BJ (cell line): Measurements from ENCODE around the gene CCDC187. TPM values are rescaled to one million over a fixed set of nuclear protein-coding genes. Genes with fewer than 3 reads are reported as not detected.

Experiments
- CTCF ChIA-PET: fragments of 350-600 bp; formaldehyde crosslinking; extraction: SDS; loops from one replicate; lab custom pipeline; 2021; ENCODE audit warnings: antibody characterized with exemption, inconsistent platforms; lab: Yijun Ruan, JAX
- POLR2A ChIA-PET: fragments of 300-600 bp; sonication (Branson Sonifier 250); formaldehyde crosslinking; extraction: SDS; loops from one replicate; lab custom pipeline; 2021; ENCODE audit warnings: antibody characterized with exemption; lab: Charles Lee
- DNase-seq: peaks from one replicate; pipeline ENCODE4 v3.0.0-alpha.2; 2011; ENCODE audit warnings: low read depth
- H3K27me3 ChIP-seq: 2 replicates; pipeline ENCODE4 v1.6.0; 2011; ENCODE audit warnings: low read length; ENCODE audit not compliant: control insufficient read depth, insufficient read depth
- H3K36me3 ChIP-seq: 2 replicates; pipeline ENCODE4 v1.5.1; 2011; ENCODE audit warnings: low read length; ENCODE audit not compliant: control insufficient read depth, insufficient read depth
- H3K4me3 ChIP-seq: 2 replicates; pipeline ENCODE4 v1.5.1; 2011; ENCODE audit warnings: low read depth, mild to moderate bottlenecking, control low read depth, low read length
- CTCF ChIP-seq: IDR thresholded peaks from 2 replicates; pipeline ENCODE4 v1.5.1; 2011; ENCODE audit warnings: low read depth, mild to moderate bottlenecking, control low read depth, inconsistent platforms, low read length, moderate library complexity; ENCODE audit not compliant: insufficient read depth
- polyA plus RNA-seq: library from polyadenylated mRNA; depleted of rRNA; stranded (reverse); fragments of >200 nt; gene quantifications from 2 replicates; pipeline ENCODE4 v1.2.3, GENCODE V29; 2011

CCDC187 gene
- polyA plus RNA-seq, 1 experiment = not detected

- Histone ChIP-seq H3K4me3 (no peak overlapping the region), H3K27me3 (peaks cover 3% of the 10 kb centered on the region; the same call in 1 of the 2 replicates), H3K36me3 (no peaks in the 10 kb centered on the region)
- CTCF ChIA-PET = interaction anchor here (0.8 to 1.1 kb wide), 2 partner anchors 13 to 14 kb away, joined by 3 read pairs; no protein-coding TSS in a partner anchor
- no peak for TF ChIP-seq CTCF
- DNase-seq = no peak
- POLR2A ChIA-PET = no interaction called here
These were observed 3.8 kb downstream of the CCDC187 start for GRCh38 chr9:136300016-136300545.

- Histone ChIP-seq H3K36me3 (no peaks in the 10 kb centered on the region), H3K27me3 (peaks cover 3% of the 10 kb centered on the region; the same call in 1 of the 2 replicates), H3K4me3 (no peak overlapping the region)
- CTCF ChIA-PET = interaction anchor here (0.8 to 1.1 kb wide), 2 partner anchors 13 kb away, joined by 3 read pairs; no protein-coding TSS in a partner anchor
- no peak for TF ChIP-seq CTCF
- no peak for DNase-seq
- POLR2A ChIA-PET = no interaction called here
These were observed 4.4 kb downstream of the CCDC187 start for GRCh38 chr9:136299541-136299940.

- no peak for TF ChIP-seq CTCF
- Histone ChIP-seq H3K4me3 (no peak overlapping the region), H3K27me3 (peaks cover 3% of the 10 kb centered on the region; the same call in 1 of the 2 replicates), H3K36me3 (no peaks in the 10 kb centered on the region)
- POLR2A ChIA-PET = no interaction called here
- CTCF ChIA-PET = interaction anchor here (1.1 kb wide), 1 partner anchor 13 kb away, joined by 3 read pairs; no protein-coding TSS in a partner anchor
- no peak for DNase-seq
These were observed 4.8 kb downstream of the CCDC187 start for GRCh38 chr9:136299116-136299515.

- Histone ChIP-seq H3K27me3 (peaks cover 3% of the 10 kb centered on the region; the same call in 1 of the 2 replicates), H3K4me3 (no peak overlapping the region), H3K36me3 (no peaks in the 10 kb centered on the region)
- DNase-seq = no peak
- CTCF ChIA-PET = interaction anchor here (2.1 kb wide), 1 partner anchor 14 kb away, joined by 6 read pairs; no protein-coding TSS in a partner anchor
- POLR2A ChIA-PET = no interaction called here
- no peak for TF ChIP-seq CTCF
These were observed 5.8 kb downstream of the CCDC187 start for GRCh38 chr9:136297766-136298735.

- CTCF ChIA-PET = interaction anchor here (2.1 kb wide), 1 partner anchor 15 kb away, joined by 6 read pairs; no protein-coding TSS in a partner anchor
- DNase-seq = no peak
These were observed 6.7 kb downstream of the CCDC187 start for GRCh38 chr9:136297016-136297691.

More at GRCh38 chr9:136297016-136297691, 6.7 kb downstream of the CCDC187 start:
- Histone ChIP-seq H3K27me3 (peaks cover 3% of the 10 kb centered on the region; the same call in 1 of the 2 replicates), H3K36me3 (no peaks in the 10 kb centered on the region), H3K4me3 (no peak overlapping the region)
- POLR2A ChIA-PET = no interaction called here
- TF ChIP-seq CTCF = no peak
